GM23338 (cell line): Measurements from ENCODE around the gene SELENOK. TPM values are rescaled to one million over a fixed set of nuclear protein-coding genes. Genes with fewer than 3 reads are reported as not detected.
A peak's percentile ranks its signal among the peaks of the same experiment; 100 is the strongest.

ENCODE experiments used
- ATAC-seq: fragments of 200-7000 bp; cut with Tn5 transposase; 3 replicates; pipeline ENCODE4 v1.9.1; 2020
- DNase-seq: peaks from one replicate; pipeline ENCODE4 v3.0.0-alpha.2; 2015; ENCODE audit warnings: low spot score
- H2AFZ ChIP-seq: fragments of 200-600 bp; sonication (generic); 2 replicates; pipeline ENCODE4 v1.8.0; 2016; ENCODE audit warnings: antibody characterized with exemption, mild to moderate bottlenecking, moderate library complexity
- H3F3A ChIP-seq: fragments of 200-600 bp; sonication (generic); replicated peaks from 2 replicates; pipeline ENCODE4 v1.8.0; 2017; ENCODE audit warnings: antibody characterized with exemption, mixed run types, low read depth
- H3K27ac ChIP-seq: fragments of 200-600 bp; sonication (generic); 2 replicates; pipeline ENCODE4 v1.6.1; 2016; ENCODE audit warnings: low read depth
- H3K27me3 ChIP-seq: fragments of 200-600 bp; sonication (generic); 2 replicates; pipeline ENCODE4 v1.8.0; 2016; ENCODE audit warnings: mild to moderate bottlenecking, mixed run types, moderate library complexity; ENCODE audit not compliant: insufficient read depth
- H3K36me3 ChIP-seq: fragments of 200-600 bp; sonication (generic); 2 replicates; pipeline ENCODE4 v1.8.0; 2016; ENCODE audit warnings: mild to moderate bottlenecking; ENCODE audit not compliant: insufficient read depth
- H3K4me1 ChIP-seq: fragments of 200-600 bp; sonication (generic); 2 replicates; pipeline ENCODE4 v1.8.0; 2016; ENCODE audit warnings: mild to moderate bottlenecking, moderate library complexity; ENCODE audit not compliant: insufficient read depth
- H3K4me2 ChIP-seq: fragments of 200-600 bp; sonication (generic); 2 replicates; pipeline ENCODE4 v1.7.1; 2017; ENCODE audit warnings: mixed run types
- H3K4me3 ChIP-seq: fragments of 200-600 bp; sonication (generic); 2 replicates; pipeline ENCODE4 v1.6.1; 2016; ENCODE audit warnings: mixed run types
- H3K79me2 ChIP-seq: fragments of 200-600 bp; sonication (generic); replicated peaks from 2 replicates; pipeline ENCODE4 v1.8.0; 2017; ENCODE audit warnings: mild to moderate bottlenecking; ENCODE audit not compliant: insufficient read depth
- H3K9me2 ChIP-seq: fragments of 200-600 bp; sonication (generic); 2 replicates; pipeline ENCODE4 v1.8.0; 2017; ENCODE audit not compliant: insufficient read depth
- H4K20me1 ChIP-seq: fragments of 200-600 bp; sonication (generic); replicated peaks from 2 replicates; pipeline ENCODE4 v1.8.0; 2017; ENCODE audit warnings: mild to moderate bottlenecking; ENCODE audit not compliant: insufficient read depth
- H3K27ac Mint-ChIP-seq: 2 replicates; pipeline ENCODE4 v1.8.0; 2020; ENCODE audit warnings: inconsistent platforms, mild to moderate bottlenecking, moderate library complexity, mixed read lengths
- H3K27me3 Mint-ChIP-seq: 3 replicates; pipeline ENCODE4 v1.8.0; 2022; ENCODE audit warnings: low read depth, mild to moderate bottlenecking, moderate library complexity, mixed read lengths, inconsistent platforms; ENCODE audit not compliant: insufficient read depth, poor library complexity
- H3K36me3 Mint-ChIP-seq: 3 replicates; pipeline ENCODE4 v1.8.0; 2021; ENCODE audit warnings: low read depth, mild to moderate bottlenecking, inconsistent platforms, moderate library complexity, mixed read lengths
- H3K4me1 Mint-ChIP-seq: 3 replicates; pipeline ENCODE4 v1.8.0; 2020; ENCODE audit warnings: mild to moderate bottlenecking, inconsistent platforms, mixed read lengths
- H3K4me3 Mint-ChIP-seq: 3 replicates; pipeline ENCODE4 v1.8.0; 2021; ENCODE audit warnings: moderate library complexity, mild to moderate bottlenecking, inconsistent platforms, mixed read lengths
- H3K9me3 Mint-ChIP-seq: 3 replicates; pipeline ENCODE4 v1.8.0; 2020; ENCODE audit warnings: moderate library complexity, mild to moderate bottlenecking, inconsistent platforms, mixed read lengths
- CTCF ChIP-seq, 2 experiments: fragments of 200-600 bp in 1 of 2; sonication (generic) in 1 of 2; conservative IDR thresholded peaks; 2 replicates each; pipeline versions ENCODE4 v1.5.1 to v1.6.1; 2016 to 2017; ENCODE audit warnings: antibody characterized with exemption in 2 of 2, low read depth in 2 of 2, mild to moderate bottlenecking in 2 of 2, moderate library complexity in 1 of 2
- ETS1 ChIP-seq: IDR thresholded peaks from 2 replicates; pipeline ENCODE4 v1.6.1; 2016; ENCODE audit warnings: antibody characterized with exemption
- EZH2 ChIP-seq: fragments of 200-600 bp; sonication (generic); IDR thresholded peaks from one replicate; pipeline ENCODE4 v1.8.0; 2017; ENCODE audit warnings: antibody characterized with exemption, mild to moderate bottlenecking, low read depth; ENCODE audit not compliant: unreplicated experiment
- JUNB ChIP-seq: IDR thresholded peaks from one replicate; pipeline ENCODE4 v1.6.1; 2016; ENCODE audit warnings: antibody characterized with exemption; ENCODE audit not compliant: unreplicated experiment
- NANOG ChIP-seq: IDR thresholded peaks from 2 replicates; pipeline ENCODE4 v1.6.1; 2016; ENCODE audit warnings: antibody characterized with exemption, borderline replicate concordance
- POLR2AphosphoS5 ChIP-seq: IDR thresholded peaks from 2 replicates; pipeline ENCODE4 v1.6.1; 2016; ENCODE audit warnings: antibody characterized with exemption, low read depth
- STAT1 ChIP-seq: IDR thresholded peaks from one replicate; pipeline ENCODE4 v1.6.1; 2016; ENCODE audit warnings: antibody characterized with exemption; ENCODE audit not compliant: unreplicated experiment
- ZNF331 ChIP-seq: fragments of 250-450 bp; sonication (Bioruptor Pico); IDR thresholded peaks from 2 replicates; pipeline ENCODE4 v1.5.0; 2020; ENCODE audit warnings: low read depth, mild to moderate bottlenecking, moderate library complexity
- ZNF462 ChIP-seq: fragments of 250-450 bp; sonication (Bioruptor Pico); IDR thresholded peaks from 2 replicates; pipeline ENCODE4 v1.5.0; 2020; ENCODE audit warnings: mild to moderate bottlenecking, moderate library complexity
- polyA plus RNA-seq: library from polyadenylated mRNA; unstranded; fragments of >200 nt; fragmentation: Nextera tagmentation; extraction: Ambion mirVana; gene quantifications from 2 replicates; pipeline ENCODE4 v1.2.1, GENCODE V29; 2016
- total RNA-seq: library from RNA; depleted of rRNA; stranded (reverse); fragments of >200 nt; shearing (Covaris generic); gene quantifications from 2 replicates; pipeline ENCODE4 v1.2.3, GENCODE V29; 2014

Gene SELENOK
- total and polyA plus RNA-seq, 2 experiments from 2014 or later: 21.4 to 168 TPM

GRCh38 chr3:53846134-53846850 lies 45.4 kb downstream of the SELENOK start, which contains the start of the genes CHDH and IL17RB:
Gene CHDH, minus strand, starts transcription at chr3:53846419. Its CDS starts 22,411 bp downstream, at chr3:53824008.
Gene IL17RB, plus strand, starts transcription at chr3:53846568. Its CDS starts 21 bp downstream, at chr3:53846589.
- TF ChIP-seq STAT1 (no peak), JUNB (no peak), NANOG (no peak), EZH2 (no peak), POLR2AphosphoS5 (0 out of 2 replicates have a peak, but pooled peaks have one; percentile 45), CTCF (conservative IDR thresholded peaks at IDR 0.05; ENCODE audit: low read depth in 2 of 2) (peak in 1 of 2 experiments; percentile 23; a peak in 2 of 4 replicates), ZNF331 (CRISPR knock-in tag) (no peak)
- no peaks in the 10 kb centered on the region for H3K9me2 ChIP-seq
- H2AFZ ChIP-seq: peak within 1 kb of the TSS; percentile 94
- peaks cover 20% of the 10 kb centered on the region for H3K27me3 ChIP-seq
- ATAC-seq (peak; percentile 77), DNase-seq (peak; percentile 78)
- Mint-ChIP-seq H3K27me3 (peaks cover 23% of the 10 kb centered on the region), H3K27ac (peak within 1 kb of the TSS; percentile 75; the same call in 1 of the 2 replicates), H3K36me3 (no peaks in the 10 kb centered on the region; the same call in 2 of the 3 replicates), H3K4me1 (peaks cover 31% of the 10 kb centered on the region), H3K9me3 (no peaks in the 10 kb centered on the region), H3K4me3 (peak within 1 kb of the TSS; percentile 79)
- H3K4me2 ChIP-seq: peak within 1 kb of the TSS; percentile 80
- H3F3A ChIP-seq: 0 out of 2 replicates have a peak, but pooled peaks cover 5% of the 10 kb centered on the region
- peak within 1 kb of the TSS; percentile 83 for H3K4me3 ChIP-seq
- H3K79me2 ChIP-seq: peaks cover 7% of the 10 kb centered on the region; the same call in 1 of the 2 replicates
- H3K27ac ChIP-seq: 0 out of 2 replicates have a peak within 1 kb of the TSS, but pooled peaks have one; percentile 69
- H3K4me1 ChIP-seq: peaks cover 15% of the 10 kb centered on the region
- no peaks in the 10 kb centered on the region for H3K36me3 ChIP-seq
- H4K20me1 ChIP-seq: no peaks in the 10 kb centered on the region

- H2AFZ ChIP-seq: peak overlapping the region; percentile 94
- Mint-ChIP-seq H3K27me3 (peaks cover 23% of the 10 kb centered on the region), H3K36me3 (no peaks in the 10 kb centered on the region; the same call in 2 of the 3 replicates), H3K27ac (no peak overlapping the region), H3K4me3 (peak overlapping the region; percentile 79), H3K9me3 (no peaks in the 10 kb centered on the region), H3K4me1 (peaks cover 31% of the 10 kb centered on the region)
- peak overlapping the region; percentile 80 for H3K4me2 ChIP-seq
- H3K36me3 ChIP-seq: no peaks in the 10 kb centered on the region
- H3K4me1 ChIP-seq: peaks cover 15% of the 10 kb centered on the region
- H3K27ac ChIP-seq: 0 out of 2 replicates have a peak overlapping the region, but pooled peaks have one; percentile 69
- H4K20me1 ChIP-seq: no peaks in the 10 kb centered on the region
- DNase-seq (no peak), ATAC-seq (peak; percentile 21)
- H3K4me3 ChIP-seq: peak overlapping the region; percentile 83
- 0 out of 2 replicates have a peak, but pooled peaks cover 5% of the 10 kb centered on the region for H3F3A ChIP-seq
- H3K79me2 ChIP-seq: peaks cover 7% of the 10 kb centered on the region; the same call in 1 of the 2 replicates
- peaks cover 20% of the 10 kb centered on the region for H3K27me3 ChIP-seq
- H3K9me2 ChIP-seq: no peaks in the 10 kb centered on the region
- TF ChIP-seq ETS1: no peak
- no peak for TF ChIP-seq ZNF462 (CRISPR knock-in tag)
These were observed 45.9 kb downstream of the SELENOK start for GRCh38 chr3:53845881-53846133.
